ACHN (cell line): ENCODE measurements around the gene ABHD10.

Source experiments
- DNase-seq: peaks from one replicate; pipeline ENCODE4 v3.0.0-alpha.2; 2015
- in situ Hi-C: cut with HindIII; loops from 2 replicates; pipeline ENCODE4 v1.10.0; 2017; ENCODE audit warnings: low sequenced_read_pairs, low pct_ligation_motif_present, low pct_unique_long_range_greater_than_20kb

The ABHD10 gene

GRCh38 chr3:111956995-111957734 lies 21.7 kb upstream of the ABHD10 start:
- DNase-seq, result no peak
- in situ Hi-C loops, result no loop called here

GRCh38 chr3:111961461-111962164 lies 17.2 kb upstream of the ABHD10 start:
- in situ Hi-C loops, result no loop called here
- no peak for DNase-seq

GRCh38 chr3:111963424-111963823 lies 15.4 kb upstream of the ABHD10 start:
- in situ Hi-C loops, result no loop called here
- peak; percentile 19 for DNase-seq

GRCh38 chr3:111965484-111965883 lies 13.3 kb upstream of the ABHD10 start:
- DNase-seq, result no peak
- in situ Hi-C loops, result no loop called here

- DNase-seq, result no peak
- in situ Hi-C loops, result no loop called here
These were observed 11.8 kb upstream of the ABHD10 start for GRCh38 chr3:111967068-111967467.

GRCh38 chr3:111967651-111968274 lies 11.1 kb upstream of the ABHD10 start:
- peak; percentile 76 for DNase-seq
- in situ Hi-C loops, result no loop called here

GRCh38 chr3:111968319-111969054 lies 10.3 kb upstream of the ABHD10 start:
- DNase-seq, result no peak
- in situ Hi-C loops, result no loop called here

GRCh38 chr3:111970376-111970775 lies 8.4 kb upstream of the ABHD10 start:
- in situ Hi-C loops, result no loop called here
- no peak for DNase-seq

- DNase-seq, result no peak
- in situ Hi-C loops, result no loop called here
These were observed 7.2 kb upstream of the ABHD10 start for GRCh38 chr3:111971533-111972130.

GRCh38 chr3:111972891-111973290 lies 5.9 kb upstream of the ABHD10 start:
- in situ Hi-C loops, result no loop called here
- no peak for DNase-seq

GRCh38 chr3:111975131-111975530 lies 3.7 kb upstream of the ABHD10 start:
- no peak for DNase-seq
- in situ Hi-C loops, result no loop called here

GRCh38 chr3:111976254-111976653 lies 2.6 kb upstream of the ABHD10 start:
- DNase-seq, result no peak
- in situ Hi-C loops, result no loop called here

- in situ Hi-C loops, result no loop called here
- peak; percentile 5 for DNase-seq
These were observed 710 bp downstream of the ABHD10 start for GRCh38 chr3:111979434-111980038.

- in situ Hi-C loops, result no loop called here
These were observed 2.1 kb downstream of the ABHD10 start for GRCh38 chr3:111980716-111981456.

GRCh38 chr3:111981457-111981763 lies 2.6 kb downstream of the ABHD10 start:
- in situ Hi-C loops, result no loop called here

More at GRCh38 chr3:111980716-111981456, 2.1 kb downstream of the ABHD10 start:
- DNase-seq, result no peak

GRCh38 chr3:111984636-111985298 lies 5.9 kb downstream of the ABHD10 start:
- DNase-seq, result no peak
- in situ Hi-C loops, result no loop called here

More at GRCh38 chr3:111981457-111981763, 2.6 kb downstream of the ABHD10 start:
- no peak for DNase-seq

GRCh38 chr3:111986800-111987199 lies 8.0 kb downstream of the ABHD10 start:
- no peak for DNase-seq
- in situ Hi-C loops, result no loop called here
